Liver (tissue), 9 donors: ENCODE measurements around the gene TMEM120B. TPM values are rescaled to one million over a fixed set of nuclear protein-coding genes. Genes with fewer than 3 reads are reported as not detected.

Source experiments
- DNase-seq: peaks from one replicate; pipeline ENCODE4 v3.0.0-alpha.2; 2017; ENCODE audit warnings: low spot score
- H3K27ac ChIP-seq, 2 donors: one replicate each; pipeline ENCODE4 v1.7.0; 2013; ENCODE audit warnings: inconsistent platforms in 2 of 2, low read length in 2 of 2, control low read depth in 1 of 2, low read depth in 1 of 2, mild to moderate bottlenecking in 1 of 2
- H3K27me3 ChIP-seq, 4 donors: one replicate each; pipeline versions ENCODE4 v1.6.1 to v1.7.0; 2013; ENCODE audit warnings: low read length in 3 of 4, inconsistent platforms in 1 of 4, mild to moderate bottlenecking in 1 of 4, moderate library complexity in 1 of 4; ENCODE audit not compliant: control insufficient read depth in 4 of 4, insufficient read depth in 4 of 4
- H3K36me3 ChIP-seq, 4 donors: one replicate each; pipeline versions ENCODE4 v1.6.1 to v1.7.0; 2013; ENCODE audit warnings: low read length in 3 of 4, mild to moderate bottlenecking in 3 of 4, low read depth in 1 of 4, moderate library complexity in 1 of 4; ENCODE audit not compliant: control insufficient read depth in 4 of 4, insufficient read depth in 3 of 4
- H3K4me1 ChIP-seq, 4 donors: one replicate each; pipeline versions ENCODE4 v1.6.1 to v1.7.0; 2013; ENCODE audit warnings: low read length in 3 of 4, mild to moderate bottlenecking in 3 of 4, moderate library complexity in 1 of 4; ENCODE audit not compliant: control insufficient read depth in 4 of 4, insufficient read depth in 4 of 4
- H3K4me3 ChIP-seq, 3 donors: one replicate each; pipeline versions ENCODE4 v1.6.1 to v1.7.0; 2013; ENCODE audit warnings: low read length in 3 of 3, control low read depth in 1 of 3, low read depth in 1 of 3, mild to moderate bottlenecking in 1 of 3
- H3K9ac ChIP-seq, 2 donors: one replicate each; pipeline ENCODE4 v1.7.0; 2013; ENCODE audit warnings: low read length in 2 of 2, mild to moderate bottlenecking in 2 of 2, moderate library complexity in 2 of 2, control low read depth in 1 of 2, low read depth in 1 of 2
- H3K9me3 ChIP-seq, 4 donors: one replicate each; pipeline versions ENCODE4 v1.6.1 to v1.7.0; 2013; ENCODE audit warnings: low read length in 3 of 4; ENCODE audit not compliant: control insufficient read depth in 4 of 4
- CTCF ChIP-seq: fragments of 150-350 bp; IDR thresholded peaks from 2 replicates; pipeline ENCODE4 v1.5.1; 2017; ENCODE audit warnings: improper control_type of control experiment, low read depth, low read length; ENCODE audit not compliant: missing input control
- EGR1 ChIP-seq, 2 donors: IDR thresholded peaks; 2 replicates each; pipeline ENCODE4 v1.6.1; 2016 to 2018; ENCODE audit warnings: antibody characterized with exemption in 2 of 2, low read depth in 2 of 2
- FOXA1 ChIP-seq: IDR thresholded peaks from 2 replicates; pipeline ENCODE4 v1.6.1; 2016; ENCODE audit warnings: antibody characterized with exemption
- FOXA2 ChIP-seq: IDR thresholded peaks from 2 replicates; pipeline ENCODE4 v1.6.1; 2016; ENCODE audit warnings: antibody characterized with exemption
- GABPA ChIP-seq, 2 donors: IDR thresholded peaks in 1 of 2; conservative IDR thresholded peaks in 1 of 2; 2 replicates each; pipeline ENCODE4 v1.6.1; 2016; ENCODE audit warnings: antibody characterized with exemption in 2 of 2, mild to moderate bottlenecking in 1 of 2, moderate library complexity in 1 of 2
- HNF4A ChIP-seq, 2 donors: conservative IDR thresholded peaks; 2 replicates each; pipeline ENCODE4 v1.6.1; 2016; ENCODE audit warnings: antibody characterized with exemption in 2 of 2, mild to moderate bottlenecking in 2 of 2
- HNF4G ChIP-seq: IDR thresholded peaks from 2 replicates; pipeline ENCODE4 v1.6.1; 2016; ENCODE audit warnings: antibody characterized with exemption
- JUND ChIP-seq, 2 donors: IDR thresholded peaks; 2 replicates each; pipeline ENCODE4 v1.6.1; 2016; ENCODE audit warnings: antibody characterized with exemption in 2 of 2
- NR2F2 ChIP-seq: IDR thresholded peaks from 2 replicates; pipeline ENCODE4 v1.6.1; 2016; ENCODE audit warnings: antibody characterized with exemption
- RAD21 ChIP-seq, 2 donors: IDR thresholded peaks; 2 replicates each; pipeline ENCODE4 v1.6.1; 2016; ENCODE audit warnings: antibody characterized with exemption in 2 of 2, mild to moderate bottlenecking in 2 of 2
- REST ChIP-seq: IDR thresholded peaks from 2 replicates; pipeline ENCODE4 v1.6.1; 2016; ENCODE audit warnings: antibody characterized with exemption, mild to moderate bottlenecking
- RXRA ChIP-seq, 2 donors: IDR thresholded peaks; 2 replicates each; pipeline ENCODE4 v1.6.1; 2017 to 2018; ENCODE audit warnings: antibody characterized with exemption in 2 of 2, mild to moderate bottlenecking in 1 of 2
- SP1 ChIP-seq: IDR thresholded peaks from 2 replicates; pipeline ENCODE4 v1.6.1; 2018; ENCODE audit warnings: antibody characterized with exemption, mild to moderate bottlenecking
- TAF1 ChIP-seq: conservative IDR thresholded peaks from 2 replicates; pipeline ENCODE4 v1.6.1; 2016; ENCODE audit warnings: antibody characterized with exemption, mild to moderate bottlenecking
- YY1 ChIP-seq: IDR thresholded peaks from 2 replicates; pipeline ENCODE4 v1.6.1; 2016; ENCODE audit warnings: antibody characterized with exemption, mild to moderate bottlenecking
- ZBTB33 ChIP-seq: IDR thresholded peaks from 2 replicates; pipeline ENCODE4 v1.6.1; 2016; ENCODE audit warnings: antibody characterized with exemption
- WGBS: extraction: QIAGEN DNeasy Blood & Tissue Kit; methylation state at CpG from one replicate; pipeline ENCODE4 v1.1.7; 2013; 5-methylcytosine and 5-hydroxymethylcytosine counted together
- polyA plus RNA-seq, 2 donors: library from polyadenylated mRNA; stranded (reverse) in 1 of 2; unstranded in 1 of 2; fragments of 200-250 nt in 1 of 2; fragments of >200 nt in 1 of 2; fragmentation: Nextera tagmentation in 1 of 2; extraction: Ambion mirVana in 1 of 2; gene quantifications; one replicate each; pipeline versions ENCODE4 v1.2.1 to v1.2.3, GENCODE V29; 2013 to 2015
- total RNA-seq, 2 donors: library from RNA; depleted of rRNA; stranded (reverse); fragments of >200 nt; gene quantifications; one replicate each; pipeline ENCODE4 v1.2.3, GENCODE V29; 2014
- donor health status: healthy.
- donor health status: healthy.
- donor health status: healthy.
- donor health status: healthy.
- donor health status: healthy.

The TMEM120B gene
- total and polyA plus RNA-seq, 4 donors = 1.6 to 9.2 (median 3.4) TPM

GRCh38 chr12:121701667-121702277 is 10.8 kb upstream of the TMEM120B start:
- Histone ChIP-seq H3K4me1 (no peaks in the 10 kb centered on the region), H3K36me3 (no peaks in the 10 kb centered on the region), H3K27me3 (no peaks in the 10 kb centered on the region), H3K9me3 (no peaks in the 10 kb centered on the region), H3K9ac (no peak overlapping the region), H3K4me3 (no peak overlapping the region), H3K27ac (no peak overlapping the region)
- TF ChIP-seq NR2F2 = no peak
- no peak for TF ChIP-seq FOXA2
- TF ChIP-seq FOXA1 = no peak
- no peak for TF ChIP-seq CTCF
- TF ChIP-seq HNF4A (conservative IDR thresholded peaks at IDR 0.05) = no peak
- no peak for TF ChIP-seq REST
- TF ChIP-seq GABPA (IDR thresholded peaks at IDR 0.05 in 1 of 2, conservative IDR thresholded peaks at IDR 0.05 in 1 of 2) = no peak
- TF ChIP-seq TAF1 = no peak
- no peak for TF ChIP-seq YY1
- TF ChIP-seq RXRA (IDR thresholded peaks at IDR 0.05) = no peak
- no peak for TF ChIP-seq RAD21 (IDR thresholded peaks at IDR 0.05)
- TF ChIP-seq HNF4G = no peak
- no peak for TF ChIP-seq SP1
- TF ChIP-seq JUND (IDR thresholded peaks at IDR 0.05) = no peak
- TF ChIP-seq EGR1 (IDR thresholded peaks at IDR 0.05; ENCODE audit: low read depth in 2 of 2) = no peak
- TF ChIP-seq ZBTB33 = no peak
- DNase-seq = no peak
- 95% methylated on average over 3 of the region's 3 CpGs for WGBS

- no peak overlapping the region for H3K9ac ChIP-seq
- H3K4me3 ChIP-seq = no peak overlapping the region
- no peaks in the 10 kb centered on the region for H3K9me3 ChIP-seq
- H3K27ac ChIP-seq = no peak overlapping the region
- H3K4me1 ChIP-seq = no peaks in the 10 kb centered on the region
- 94% methylated on average over 6 of the region's 6 CpGs for WGBS
- no peaks in the 10 kb centered on the region for H3K36me3 ChIP-seq
- TF ChIP-seq TAF1 = no peak
- no peak for TF ChIP-seq EGR1 (IDR thresholded peaks at IDR 0.05; ENCODE audit: low read depth in 2 of 2)
- TF ChIP-seq CTCF = no peak
- no peak for TF ChIP-seq HNF4G
- no peak for DNase-seq
- no peaks in the 10 kb centered on the region for H3K27me3 ChIP-seq
Observed at GRCh38 chr12:121702944-121703343, 9.6 kb upstream of the TMEM120B start.
